ENCODE data around the gene ZNF467. TPM values are rescaled to one million over a fixed set of nuclear protein-coding genes. Genes with fewer than 3 reads are reported as not detected.

The ZNF467 gene
- total RNA-seq, 1 donor from 2014 or later: 3.5 TPM

DNA sequence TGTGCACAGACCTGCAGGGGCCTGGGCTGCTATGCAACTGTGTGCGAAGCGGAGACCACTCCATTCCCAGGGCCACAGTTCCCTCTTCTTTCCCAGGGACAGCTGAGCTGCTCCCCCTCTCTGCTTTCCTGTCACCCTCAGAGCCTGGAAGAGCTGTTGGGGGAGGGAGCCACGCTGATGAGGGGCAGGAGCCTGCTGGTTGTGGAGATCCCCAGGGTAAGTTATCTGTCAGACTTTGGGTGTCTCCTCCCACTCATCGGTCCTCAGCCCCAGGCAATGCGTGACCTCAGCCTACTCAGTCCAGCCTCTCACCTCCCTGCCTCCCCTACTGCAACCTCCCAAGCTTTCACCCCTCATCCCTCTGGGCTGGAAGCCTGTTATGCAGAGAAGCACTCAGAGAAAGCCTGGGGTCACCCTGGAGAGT, 53.5 kb downstream of the ZNF467 start:
- no peak overlapping the region for H3K4me3 Mint-ChIP-seq (ENCODE audit: unreplicated experiment)
- TF ChIP-seq, protein P1, sequence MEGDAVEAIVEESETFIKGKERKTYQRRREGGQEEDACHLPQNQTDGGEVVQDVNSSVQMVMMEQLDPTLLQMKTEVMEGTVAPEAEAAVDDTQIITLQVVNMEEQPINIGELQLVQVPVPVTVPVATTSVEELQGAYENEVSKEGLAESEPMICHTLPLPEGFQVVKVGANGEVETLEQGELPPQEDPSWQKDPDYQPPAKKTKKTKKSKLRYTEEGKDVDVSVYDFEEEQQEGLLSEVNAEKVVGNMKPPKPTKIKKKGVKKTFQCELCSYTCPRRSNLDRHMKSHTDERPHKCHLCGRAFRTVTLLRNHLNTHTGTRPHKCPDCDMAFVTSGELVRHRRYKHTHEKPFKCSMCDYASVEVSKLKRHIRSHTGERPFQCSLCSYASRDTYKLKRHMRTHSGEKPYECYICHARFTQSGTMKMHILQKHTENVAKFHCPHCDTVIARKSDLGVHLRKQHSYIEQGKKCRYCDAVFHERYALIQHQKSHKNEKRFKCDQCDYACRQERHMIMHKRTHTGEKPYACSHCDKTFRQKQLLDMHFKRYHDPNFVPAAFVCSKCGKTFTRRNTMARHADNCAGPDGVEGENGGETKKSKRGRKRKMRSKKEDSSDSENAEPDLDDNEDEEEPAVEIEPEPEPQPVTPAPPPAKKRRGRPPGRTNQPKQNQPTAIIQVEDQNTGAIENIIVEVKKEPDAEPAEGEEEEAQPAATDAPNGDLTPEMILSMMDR (IDR thresholded peaks at IDR 0.05): no peak
- H3K4me1 Mint-ChIP-seq (ENCODE audit: low read depth): peaks cover 32% of the 10 kb centered on the region
- no peak for DNase-seq (ENCODE audit: low spot score)
- H3K27me3 Mint-ChIP-seq (ENCODE audit: low read depth): no peaks in the 10 kb centered on the region
- no peaks in the 10 kb centered on the region for H3K9me3 Mint-ChIP-seq (ENCODE audit: low read depth)
- peaks cover 9% of the 10 kb centered on the region for H3K36me3 Mint-ChIP-seq (ENCODE audit: low read depth)
- no peak overlapping the region for H3K27ac Mint-ChIP-seq (ENCODE audit: unreplicated experiment)

DNA sequence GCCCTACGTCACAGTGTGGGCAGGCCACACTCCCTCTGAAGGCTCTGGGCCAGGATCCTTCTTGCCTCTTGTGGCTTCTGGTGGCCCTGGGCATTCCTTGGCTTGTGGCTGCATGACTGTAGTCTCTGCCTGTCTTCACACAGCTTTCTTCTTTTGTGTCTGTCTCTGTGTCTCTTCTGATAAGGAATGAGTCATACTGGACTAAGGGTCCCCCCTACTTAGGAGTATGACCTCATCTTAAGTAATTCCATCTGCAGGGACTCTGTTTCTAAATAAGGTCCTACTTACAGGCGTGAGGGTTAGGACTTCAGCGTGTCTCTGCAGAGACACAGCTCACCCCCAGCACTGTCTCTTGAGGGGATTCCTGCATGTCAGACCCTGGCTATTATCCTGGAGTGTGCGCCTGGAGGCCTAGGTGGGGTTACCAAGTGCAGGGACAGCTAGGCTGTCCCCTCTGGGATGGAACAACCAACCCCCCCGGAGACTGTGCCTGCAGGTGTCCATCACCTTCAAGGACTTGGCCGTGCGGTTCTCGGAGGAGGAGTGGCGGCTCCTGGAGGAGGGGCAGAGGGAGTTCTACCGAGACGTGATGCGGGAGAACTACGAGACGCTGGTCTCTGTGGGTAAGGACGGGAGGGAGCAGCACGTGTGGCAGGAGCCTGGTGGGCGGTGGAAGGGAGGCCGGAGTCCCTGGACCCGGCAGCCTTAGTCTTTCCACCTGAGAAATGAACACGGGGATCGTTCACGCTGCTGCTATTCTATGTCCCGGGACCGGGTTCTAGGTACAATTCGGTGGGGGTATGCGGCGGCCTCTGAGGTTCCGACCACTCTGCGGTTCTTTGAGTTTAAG, 54.1 kb downstream of the ZNF467 start:
- Mint-ChIP-seq H3K9me3 (ENCODE audit: low read depth) (no peaks in the 10 kb centered on the region), H3K36me3 (ENCODE audit: low read depth) (peaks cover 9% of the 10 kb centered on the region), H3K27ac (ENCODE audit: unreplicated experiment) (no peak overlapping the region), H3K4me3 (ENCODE audit: unreplicated experiment) (no peak overlapping the region), H3K27me3 (ENCODE audit: low read depth) (no peaks in the 10 kb centered on the region), H3K4me1 (ENCODE audit: low read depth) (peaks cover 32% of the 10 kb centered on the region)
- DNase-seq (ENCODE audit: low spot score): no peak
- TF ChIP-seq, protein P1 (IDR thresholded peaks at IDR 0.05): no peak

DNA sequence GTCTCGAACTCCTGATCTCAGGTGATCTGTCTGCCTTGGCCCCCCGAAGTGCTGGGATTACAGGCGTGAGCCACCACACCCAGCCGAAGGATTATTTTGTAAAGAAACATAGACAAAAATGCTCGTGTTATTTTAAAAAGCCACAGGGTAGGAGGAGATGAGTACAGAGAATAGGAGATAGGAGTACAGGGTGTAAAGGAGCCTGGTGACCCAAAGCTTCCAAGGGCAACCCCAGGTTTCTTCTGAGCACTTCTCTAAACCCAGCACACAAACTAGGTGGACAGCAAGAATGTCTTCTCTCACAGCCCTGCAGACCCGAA, 54.7 kb downstream of the ZNF467 start:
- Mint-ChIP-seq H3K27me3 (ENCODE audit: low read depth) (no peaks in the 10 kb centered on the region), H3K36me3 (ENCODE audit: low read depth) (peaks cover 9% of the 10 kb centered on the region), H3K4me1 (ENCODE audit: low read depth) (peaks cover 32% of the 10 kb centered on the region), H3K9me3 (ENCODE audit: low read depth) (no peaks in the 10 kb centered on the region), H3K27ac (ENCODE audit: unreplicated experiment) (no peak overlapping the region), H3K4me3 (ENCODE audit: unreplicated experiment) (no peak overlapping the region)
- DNase-seq (ENCODE audit: low spot score): no peak
- TF ChIP-seq, protein P1 (IDR thresholded peaks at IDR 0.05): no peak

DNA sequence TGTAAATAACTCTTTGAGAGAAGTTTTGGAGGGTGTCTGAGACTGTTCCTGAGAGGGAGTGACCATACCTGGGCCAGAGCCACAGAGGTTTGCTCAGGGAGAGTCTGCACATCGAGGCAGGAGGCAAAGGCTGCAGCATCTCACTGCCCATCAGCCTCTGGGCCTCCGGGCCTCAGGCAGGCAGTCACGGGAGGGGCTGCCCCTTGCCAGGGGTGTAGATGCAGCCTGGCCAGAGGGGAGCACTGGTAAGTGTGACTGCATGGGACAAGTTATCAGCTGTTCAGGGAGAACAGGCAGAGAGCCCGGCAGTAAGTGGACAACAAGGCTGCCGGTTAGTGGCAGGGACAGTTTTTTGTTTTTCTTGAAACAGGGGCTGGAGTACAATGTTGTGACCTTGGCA, 55.9 kb downstream of the ZNF467 start:
- peaks cover 5% of the 10 kb centered on the region for H3K36me3 Mint-ChIP-seq (ENCODE audit: low read depth)
- no peak overlapping the region for H3K27ac Mint-ChIP-seq (ENCODE audit: unreplicated experiment)
- no peaks in the 10 kb centered on the region for H3K9me3 Mint-ChIP-seq (ENCODE audit: low read depth)
- H3K4me3 Mint-ChIP-seq (ENCODE audit: unreplicated experiment): no peak overlapping the region
- H3K4me1 Mint-ChIP-seq (ENCODE audit: low read depth): peaks cover 32% of the 10 kb centered on the region
- TF ChIP-seq, protein P1 (IDR thresholded peaks at IDR 0.05): no peak
- no peak for DNase-seq (ENCODE audit: low spot score)
- no peaks in the 10 kb centered on the region for H3K27me3 Mint-ChIP-seq (ENCODE audit: low read depth)

DNA sequence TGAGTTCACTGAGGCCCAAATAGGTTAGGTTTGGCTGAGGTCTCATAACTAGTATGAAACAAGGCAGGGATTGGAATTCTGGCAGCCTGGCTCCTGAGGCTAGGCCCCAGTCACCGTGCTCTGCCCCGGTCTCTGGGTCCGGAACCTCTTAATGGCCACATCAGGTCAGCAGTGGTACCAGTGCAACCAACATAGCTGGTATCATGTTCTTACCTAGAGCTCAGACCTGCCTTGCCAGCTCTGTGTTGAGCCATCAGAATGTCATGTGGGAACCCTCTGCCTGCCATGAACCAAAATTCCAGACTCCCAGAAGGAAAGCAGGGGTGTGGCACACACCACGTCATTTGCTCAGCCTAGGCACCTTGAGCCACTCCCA, 56.5 kb downstream of the ZNF467 start:
- H3K27me3 Mint-ChIP-seq (ENCODE audit: low read depth): no peaks in the 10 kb centered on the region
- H3K9me3 Mint-ChIP-seq (ENCODE audit: low read depth): peaks cover 1% of the 10 kb centered on the region
- H3K4me3 Mint-ChIP-seq (ENCODE audit: unreplicated experiment): no peak overlapping the region
- DNase-seq (ENCODE audit: low spot score): no peak
- no peak overlapping the region for H3K27ac Mint-ChIP-seq (ENCODE audit: unreplicated experiment)
- peaks cover 5% of the 10 kb centered on the region for H3K36me3 Mint-ChIP-seq (ENCODE audit: low read depth)
- TF ChIP-seq, protein P1 (IDR thresholded peaks at IDR 0.05): no peak
- H3K4me1 Mint-ChIP-seq (ENCODE audit: low read depth): peaks cover 32% of the 10 kb centered on the region

Measured in chondrocyte (in vitro differentiated cells).